OCI-LY1 (cell line): ENCODE data around the gene USP22.

Experiments used
- H2AFZ ChIP-seq: fragments of 200-600 bp; sonication (generic), shearing (Covaris generic); 2 replicates; pipeline ENCODE4 v1.6.0; 2014; ENCODE audit warnings: antibody characterized with exemption, mild to moderate bottlenecking, low read length
- H3F3A ChIP-seq: fragments of 200-600 bp; sonication (generic), shearing (Covaris generic); 2 replicates; pipeline ENCODE4 v1.6.0; 2014; ENCODE audit warnings: mild to moderate bottlenecking, antibody characterized with exemption, low read length, moderate library complexity; ENCODE audit not compliant: insufficient read depth
- H3K27ac ChIP-seq: fragments of 200-600 bp; sonication (generic); 2 replicates; pipeline ENCODE4 v1.5.1; 2014; ENCODE audit warnings: low read length, mixed run types, mild to moderate bottlenecking, low read depth; ENCODE audit not compliant: poor library complexity, severe bottlenecking
- H3K27me3 ChIP-seq: fragments of 200-600 bp; sonication (generic); 2 replicates; pipeline ENCODE4 v1.6.0; 2014; ENCODE audit warnings: antibody characterized with exemption, mild to moderate bottlenecking, low read length, moderate library complexity; ENCODE audit not compliant: insufficient read depth
- H3K36me3 ChIP-seq: fragments of 200-600 bp; sonication (generic); 2 replicates; pipeline ENCODE4 v1.6.1; 2014; ENCODE audit warnings: mild to moderate bottlenecking, antibody characterized with exemption, low read length, moderate library complexity, mixed read lengths; ENCODE audit not compliant: insufficient read depth
- H3K4me1 ChIP-seq: fragments of 200-600 bp; sonication (generic); 2 replicates; pipeline ENCODE4 v1.5.1; 2014; ENCODE audit warnings: mild to moderate bottlenecking, low read length, moderate library complexity; ENCODE audit not compliant: insufficient read depth, severe bottlenecking
- H3K4me2 ChIP-seq: fragments of 200-600 bp; sonication (generic), shearing (Covaris generic); 2 replicates; pipeline ENCODE4 v1.6.1; 2014; ENCODE audit warnings: low read length
- H3K4me3 ChIP-seq: fragments of 200-600 bp; sonication (generic); 2 replicates; pipeline ENCODE4 v1.5.1; 2014; ENCODE audit warnings: low read length, low read depth, mild to moderate bottlenecking, mixed read lengths; ENCODE audit not compliant: poor library complexity, severe bottlenecking
- H3K79me2 ChIP-seq: fragments of 200-600 bp; shearing (Covaris generic); 2 replicates; pipeline ENCODE4 v1.6.1; 2016; ENCODE audit warnings: mixed run types, low read length, mixed read lengths; ENCODE audit not compliant: insufficient read depth
- H3K9ac ChIP-seq: fragments of 200-600 bp; sonication (generic), shearing (Covaris generic); 2 replicates; pipeline ENCODE4 v1.6.1; 2014; ENCODE audit warnings: mild to moderate bottlenecking, low read length, mixed read lengths
- H3K9me2 ChIP-seq: fragments of 200-600 bp; sonication (generic), shearing (Covaris generic); 2 replicates; pipeline ENCODE4 v1.6.1; 2014; ENCODE audit warnings: low read depth, mild to moderate bottlenecking, low read length, mixed read lengths
- H3K9me3 ChIP-seq: fragments of 200-600 bp; shearing (Covaris generic); 2 replicates; pipeline ENCODE4 v1.6.1; 2014; ENCODE audit warnings: low read length, mixed read lengths
- H4K20me1 ChIP-seq: fragments of 200-600 bp; sonication (generic), shearing (Covaris generic); 2 replicates; pipeline ENCODE4 v1.6.0; 2016; ENCODE audit warnings: mild to moderate bottlenecking, low read length; ENCODE audit not compliant: insufficient read depth
- EZH2 ChIP-seq: fragments of 200-600 bp; sonication (generic), shearing (Covaris generic); IDR thresholded peaks from 2 replicates; pipeline ENCODE4 v1.8.0; 2017; ENCODE audit warnings: borderline replicate concordance, mixed run types, mild to moderate bottlenecking, antibody characterized with exemption, low read length, moderate library complexity, mixed read lengths
- TF ChIP-seq, protein P1 (sequence below): fragments of 200-600 bp; sonication (generic), shearing (Covaris generic); IDR thresholded peaks from 2 replicates; pipeline ENCODE4 v1.5.1; 2017; ENCODE audit warnings: mild to moderate bottlenecking, antibody characterized with exemption, low read length, moderate library complexity, mixed read lengths

The USP22 gene

DNA sequence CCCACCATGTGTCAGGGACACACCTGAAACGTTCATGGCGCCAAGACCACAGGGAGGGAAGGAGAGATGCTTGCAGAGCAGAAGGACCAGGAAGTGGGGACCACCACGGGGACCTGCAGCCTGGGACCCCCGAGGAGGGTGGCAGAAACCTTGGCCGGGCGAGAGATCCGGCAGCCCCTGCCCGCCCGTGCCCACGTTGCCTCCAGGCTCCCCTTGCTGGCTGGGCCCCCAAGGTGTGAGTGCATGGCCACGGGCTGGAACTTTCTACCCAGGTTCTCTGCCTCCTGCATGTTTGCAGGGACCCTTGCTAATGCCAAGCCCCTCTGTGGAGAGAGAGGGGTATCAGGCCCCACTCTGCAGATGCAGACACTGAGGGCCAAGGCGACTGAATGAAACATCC, 50.4 kb downstream of the USP22 start:
- Histone ChIP-seq H3K79me2 (no peaks in the 10 kb centered on the region), H3K4me3 (no peak overlapping the region), H3F3A (no peaks in the 10 kb centered on the region), H2AFZ (no peak overlapping the region), H3K4me2 (no peak overlapping the region), H3K27ac (no peak overlapping the region), H3K9me2 (no peaks in the 10 kb centered on the region), H3K4me1 (no peaks in the 10 kb centered on the region), H3K9me3 (no peaks in the 10 kb centered on the region), H3K36me3 (no peaks in the 10 kb centered on the region), H4K20me1 (no peaks in the 10 kb centered on the region), H3K27me3 (peaks cover 5% of the 10 kb centered on the region; the same call in 1 of the 2 replicates), H3K9ac (no peak overlapping the region)
- TF ChIP-seq EZH2 = no peak
- TF ChIP-seq, protein P1, sequence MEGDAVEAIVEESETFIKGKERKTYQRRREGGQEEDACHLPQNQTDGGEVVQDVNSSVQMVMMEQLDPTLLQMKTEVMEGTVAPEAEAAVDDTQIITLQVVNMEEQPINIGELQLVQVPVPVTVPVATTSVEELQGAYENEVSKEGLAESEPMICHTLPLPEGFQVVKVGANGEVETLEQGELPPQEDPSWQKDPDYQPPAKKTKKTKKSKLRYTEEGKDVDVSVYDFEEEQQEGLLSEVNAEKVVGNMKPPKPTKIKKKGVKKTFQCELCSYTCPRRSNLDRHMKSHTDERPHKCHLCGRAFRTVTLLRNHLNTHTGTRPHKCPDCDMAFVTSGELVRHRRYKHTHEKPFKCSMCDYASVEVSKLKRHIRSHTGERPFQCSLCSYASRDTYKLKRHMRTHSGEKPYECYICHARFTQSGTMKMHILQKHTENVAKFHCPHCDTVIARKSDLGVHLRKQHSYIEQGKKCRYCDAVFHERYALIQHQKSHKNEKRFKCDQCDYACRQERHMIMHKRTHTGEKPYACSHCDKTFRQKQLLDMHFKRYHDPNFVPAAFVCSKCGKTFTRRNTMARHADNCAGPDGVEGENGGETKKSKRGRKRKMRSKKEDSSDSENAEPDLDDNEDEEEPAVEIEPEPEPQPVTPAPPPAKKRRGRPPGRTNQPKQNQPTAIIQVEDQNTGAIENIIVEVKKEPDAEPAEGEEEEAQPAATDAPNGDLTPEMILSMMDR = no peak

DNA sequence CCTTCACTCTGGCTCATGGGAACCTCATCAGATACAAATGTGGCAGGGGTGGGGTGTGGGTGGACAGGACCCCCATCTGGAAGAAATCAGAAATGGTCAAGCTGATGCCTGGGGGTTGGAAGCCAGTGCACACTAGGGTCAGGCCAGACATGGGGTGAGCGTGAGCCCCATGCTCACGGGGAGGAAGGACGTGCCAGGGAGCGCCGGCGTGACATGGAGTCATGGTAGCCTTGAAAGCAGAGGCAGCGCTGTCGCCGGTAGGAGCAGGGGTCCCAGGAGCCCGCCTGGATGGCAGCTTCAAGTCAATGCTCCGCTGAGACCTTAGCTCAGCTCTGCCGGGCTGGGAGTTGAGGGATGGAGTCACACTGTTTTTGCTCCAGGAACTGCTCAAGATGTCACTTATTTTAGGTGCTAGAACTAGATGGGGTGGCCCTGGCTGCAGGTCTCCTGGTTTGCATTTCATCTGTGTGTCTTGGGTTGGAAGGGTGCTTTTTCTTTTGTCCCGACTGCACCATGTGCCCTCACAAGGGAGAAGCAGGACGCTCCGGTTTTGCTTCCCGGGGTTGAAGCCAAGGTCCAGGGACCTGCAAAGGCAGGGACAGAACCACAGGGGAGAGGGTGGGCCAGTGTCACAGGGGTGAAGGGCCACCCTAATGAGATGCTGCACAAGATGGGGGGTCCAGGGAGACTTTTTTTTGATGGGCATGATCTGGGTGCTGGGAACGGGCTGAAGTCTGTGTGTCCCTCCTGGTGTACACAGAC, 51.4 kb downstream of the USP22 start:
- Histone ChIP-seq H3K4me1 (no peaks in the 10 kb centered on the region), H3K4me3 (no peak overlapping the region), H3K9me2 (no peaks in the 10 kb centered on the region), H2AFZ (no peak overlapping the region), H3F3A (no peaks in the 10 kb centered on the region), H4K20me1 (no peaks in the 10 kb centered on the region), H3K27me3 (peaks cover 5% of the 10 kb centered on the region; the same call in 1 of the 2 replicates), H3K9ac (no peak overlapping the region), H3K79me2 (no peaks in the 10 kb centered on the region), H3K27ac (no peak overlapping the region), H3K36me3 (no peaks in the 10 kb centered on the region), H3K9me3 (no peaks in the 10 kb centered on the region), H3K4me2 (no peak overlapping the region)
- no peak for TF ChIP-seq EZH2
- TF ChIP-seq, protein P1 = no peak

GRCh38 chr17:20989991-20990855, 52.6 kb downstream of the USP22 start:
- H3K36me3 ChIP-seq = no peaks in the 10 kb centered on the region
- no peaks in the 10 kb centered on the region for H3F3A ChIP-seq
- no peaks in the 10 kb centered on the region for H3K79me2 ChIP-seq
- no peaks in the 10 kb centered on the region for H3K9me3 ChIP-seq
- no peak overlapping the region for H2AFZ ChIP-seq
- no peaks in the 10 kb centered on the region for H3K9me2 ChIP-seq
- H3K4me1 ChIP-seq = no peaks in the 10 kb centered on the region
- no peaks in the 10 kb centered on the region for H4K20me1 ChIP-seq
- no peak overlapping the region for H3K4me2 ChIP-seq
- H3K9ac ChIP-seq = no peak overlapping the region
- H3K27ac ChIP-seq = no peak overlapping the region
- no peak overlapping the region for H3K4me3 ChIP-seq
- TF ChIP-seq EZH2 = no peak
- TF ChIP-seq, protein P1 = no peak
- no peaks in the 10 kb centered on the region for H3K27me3 ChIP-seq
